HG03064 (cell line): ENCODE results near the gene SNX24.

Source experiments
- ATAC-seq: cut with Tn5 transposase; IDR thresholded peaks from one replicate; pipeline ENCODE4 v1.9.1; 2021; ENCODE audit warnings: low read depth; ENCODE audit not compliant: unreplicated experiment

SNX24 gene

GRCh38 chr5:122999947-123000563, 154.6 kb downstream of the SNX24 start:
- peak; percentile 94 for ATAC-seq

- ATAC-seq: no peak
These were observed 155.3 kb downstream of the SNX24 start for GRCh38 chr5:123000731-123001130.

- no peak for ATAC-seq
These were observed 156.4 kb downstream of the SNX24 start for GRCh38 chr5:123001808-123002207.

GRCh38 chr5:123007182-123007581, 161.8 kb downstream of the SNX24 start:
- no peak for ATAC-seq

GRCh38 chr5:123007754-123008153, 162.3 kb downstream of the SNX24 start:
- no peak for ATAC-seq

- no peak for ATAC-seq
These were observed 166.9 kb downstream of the SNX24 start for GRCh38 chr5:123012321-123012720.

GRCh38 chr5:123014689-123015088, 169.3 kb downstream of the SNX24 start:
- ATAC-seq: no peak

GRCh38 chr5:123028222-123028621, 182.8 kb downstream of the SNX24 start:
- no peak for ATAC-seq

- ATAC-seq: no peak
These were observed 187.8 kb downstream of the SNX24 start for GRCh38 chr5:123033157-123033671.

- ATAC-seq: no peak
These were observed 190.0 kb downstream of the SNX24 start for GRCh38 chr5:123035360-123035917.

GRCh38 chr5:123035918-123036390, 190.5 kb downstream of the SNX24 start:
- ATAC-seq: no peak

GRCh38 chr5:123036391-123037103, 191.1 kb downstream of the SNX24 start, which contains the start of gene PPIC:
PPIC (minus strand) TSS chr5:123036725; CDS start chr5:123036625, 100 bp downstream.
- ATAC-seq: no peak

GRCh38 chr5:123037104-123037418, 191.6 kb downstream of the SNX24 start:
- ATAC-seq: no peak

GRCh38 chr5:123039673-123040072, 194.3 kb downstream of the SNX24 start:
- ATAC-seq: no peak

- ATAC-seq: no peak
These were observed 199.7 kb downstream of the SNX24 start for GRCh38 chr5:123044926-123045617.

GRCh38 chr5:123046222-123046621, 200.8 kb downstream of the SNX24 start:
- ATAC-seq: no peak

GRCh38 chr5:123047706-123048105, 202.3 kb downstream of the SNX24 start:
- ATAC-seq: no peak

- ATAC-seq: no peak
These were observed 205.8 kb downstream of the SNX24 start for GRCh38 chr5:123051206-123051605.
